HG03565 (cell line): Measurements from ENCODE around the gene H6PD.

ENCODE experiments used
- ATAC-seq: cut with Tn5 transposase; IDR thresholded peaks from one replicate; pipeline ENCODE4 v1.9.1; 2021; ENCODE audit warnings: mild to moderate bottlenecking, moderate library complexity; ENCODE audit not compliant: unreplicated experiment

Gene H6PD

DNA sequence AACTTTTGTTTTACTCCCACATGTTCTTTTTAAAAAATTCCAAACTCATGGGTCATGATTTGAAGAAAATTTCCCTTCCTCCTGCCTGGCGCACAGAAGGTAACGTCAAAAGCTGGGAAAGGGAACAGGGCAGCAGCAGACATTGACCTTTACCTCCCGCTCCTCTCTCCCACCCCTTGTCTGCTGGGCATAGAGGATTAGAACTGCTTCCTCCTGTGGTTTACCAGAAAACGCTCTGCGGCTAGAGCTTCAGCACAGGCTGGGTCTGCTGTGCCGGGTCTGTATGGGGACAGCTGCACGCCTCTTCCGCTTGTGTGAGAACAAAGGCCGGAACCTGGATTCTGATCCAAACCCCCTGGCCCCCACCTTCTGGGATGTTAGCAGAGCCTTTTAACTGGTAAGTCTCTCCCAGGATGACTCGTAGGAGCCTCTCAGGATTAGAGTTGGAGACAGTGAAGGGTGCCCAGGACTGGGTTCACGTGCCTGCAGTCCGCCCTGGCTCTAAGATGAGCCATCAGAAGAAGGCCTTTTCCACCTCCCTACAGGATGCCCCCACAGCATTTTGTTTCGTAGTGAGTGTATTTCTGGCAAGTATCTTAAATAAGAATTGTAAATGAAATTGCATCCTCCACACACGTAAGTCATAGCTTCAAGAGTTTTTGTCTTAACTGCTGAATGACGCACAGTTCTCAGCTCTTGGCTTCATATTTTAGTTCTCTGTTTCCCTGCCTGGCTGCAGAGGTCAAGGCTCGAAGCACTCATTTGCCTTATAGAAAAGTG is 5.2 kb downstream of the H6PD start:
- ATAC-seq, result no peak

DNA sequence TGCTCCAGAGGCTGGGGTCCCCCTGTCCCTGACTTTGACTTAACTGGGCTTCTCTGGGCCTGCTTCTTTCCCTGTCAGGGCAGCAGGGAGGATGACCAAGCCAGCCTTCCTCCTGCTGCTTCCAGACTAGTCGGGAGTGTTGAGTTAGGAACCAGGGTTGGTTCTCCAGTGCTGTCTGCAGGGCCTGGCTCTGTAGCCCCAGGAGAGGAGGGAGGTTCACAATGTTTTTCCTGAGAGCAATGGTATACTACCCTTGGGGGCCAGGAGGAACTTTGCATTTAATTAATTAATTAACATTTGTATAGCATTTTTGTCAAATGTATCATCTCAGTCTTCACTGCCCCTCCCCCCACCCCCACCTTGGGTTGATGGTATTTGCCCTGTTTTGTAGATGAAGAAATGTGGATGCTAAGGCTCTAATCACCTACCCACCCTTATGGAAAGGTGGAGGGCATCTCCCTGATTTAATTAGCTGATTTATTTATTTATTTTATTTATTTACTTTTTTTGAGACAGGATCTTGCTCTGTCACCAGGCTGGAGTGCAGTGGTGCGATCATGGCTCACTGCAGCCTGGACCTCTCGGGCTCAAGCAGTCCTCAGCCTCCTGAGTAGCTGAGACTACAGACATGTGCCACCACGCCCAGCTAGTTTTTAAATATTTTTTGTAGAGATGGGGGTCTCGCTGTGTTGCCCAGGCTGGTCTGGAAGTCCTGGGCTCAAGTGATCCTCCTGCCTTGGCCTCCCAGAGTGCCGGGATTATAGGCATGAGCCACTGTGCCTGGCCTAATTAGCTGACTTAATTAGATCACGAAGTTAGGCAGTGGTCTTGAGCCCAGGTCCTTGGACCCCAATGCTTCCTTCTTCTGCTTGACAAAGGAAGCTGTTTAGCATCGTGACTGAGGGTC is 6.6 kb downstream of the H6PD start:
- no peak for ATAC-seq

- ATAC-seq, result no peak
These were observed 7.3 kb downstream of the H6PD start for GRCh38 chr1:9241891-9242290.

DNA sequence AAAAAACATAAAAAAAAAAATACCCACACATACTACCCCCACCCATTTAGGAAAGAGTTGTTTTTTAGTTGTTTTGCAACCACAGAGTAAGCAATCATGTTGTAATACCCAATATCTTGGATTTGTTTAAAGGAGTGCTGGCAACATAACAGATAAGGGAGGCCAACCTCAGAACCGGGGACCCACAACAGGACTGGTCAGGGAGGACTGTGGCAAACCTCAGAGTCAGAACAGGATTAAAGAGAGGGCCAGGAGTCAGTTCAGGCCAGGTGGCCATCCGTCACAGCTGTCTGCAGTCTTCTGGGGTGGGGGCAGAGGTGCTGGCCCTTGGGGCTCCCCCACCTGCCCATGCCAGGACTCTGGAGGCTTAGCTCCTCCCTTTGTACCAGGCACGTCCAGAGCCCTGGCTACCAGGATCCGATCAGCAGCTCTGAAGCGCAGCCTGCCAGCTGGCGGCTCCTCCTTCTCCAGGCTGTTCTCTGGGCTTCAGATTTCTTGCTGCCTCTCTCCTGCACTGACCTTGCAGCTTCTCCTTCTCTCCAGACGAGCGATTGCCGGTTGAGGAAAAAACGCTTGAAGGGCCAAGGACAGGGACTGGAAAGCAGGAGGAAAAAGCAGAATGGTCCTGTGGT is 7.9 kb downstream of the H6PD start:
- ATAC-seq, result no peak

DNA sequence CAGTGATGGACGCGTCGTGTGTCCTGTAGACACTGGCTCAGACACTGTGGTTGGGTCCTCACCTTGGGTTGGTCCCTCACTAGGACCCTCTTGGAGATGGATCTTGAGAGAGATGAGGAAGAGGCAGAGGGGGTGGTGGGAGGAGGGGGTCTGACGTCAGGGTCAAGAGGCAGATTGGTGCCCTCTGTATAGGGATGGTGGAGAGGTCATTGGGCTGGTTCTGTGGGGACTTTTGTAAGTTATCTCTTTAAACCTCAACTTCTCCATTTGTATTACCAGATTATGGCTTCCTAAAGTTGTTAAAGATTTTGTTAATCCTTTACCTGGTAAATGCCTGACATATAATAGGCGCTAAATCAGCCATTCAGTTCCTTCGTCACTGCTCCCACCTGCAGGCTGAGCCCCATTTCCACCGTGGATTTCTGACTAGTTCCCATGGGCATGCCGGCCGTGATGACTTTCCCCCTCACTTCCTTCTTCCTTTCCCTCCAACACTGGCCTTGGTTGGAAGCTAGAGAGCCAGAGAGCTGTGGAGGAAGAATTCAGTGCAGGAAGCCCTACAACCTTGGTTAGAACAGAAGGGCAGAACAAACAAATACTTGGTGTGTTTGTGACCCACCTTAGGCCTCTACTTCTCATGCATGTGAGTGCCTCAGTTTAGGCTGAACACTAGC is 8.6 kb downstream of the H6PD start:
- no peak for ATAC-seq

GRCh38 chr1:9244501-9245229 is 10.1 kb downstream of the H6PD start:
- no peak for ATAC-seq

DNA sequence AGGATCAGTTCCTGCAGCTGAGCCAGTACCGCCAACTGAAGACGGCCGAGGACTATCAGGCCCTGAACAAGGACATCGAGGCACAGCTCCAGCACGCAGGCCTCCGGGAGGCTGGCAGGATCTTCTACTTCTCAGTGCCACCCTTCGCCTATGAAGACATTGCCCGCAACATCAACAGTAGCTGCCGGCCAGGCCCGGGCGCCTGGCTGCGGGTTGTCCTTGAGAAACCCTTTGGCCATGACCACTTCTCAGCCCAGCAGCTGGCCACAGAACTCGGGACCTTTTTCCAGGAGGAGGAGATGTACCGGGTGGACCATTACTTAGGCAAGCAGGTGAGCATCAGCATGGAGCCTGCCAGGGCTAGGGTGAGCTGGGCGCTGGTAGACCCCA is 10.7 kb downstream of the H6PD start:
- ATAC-seq, result no peak

DNA sequence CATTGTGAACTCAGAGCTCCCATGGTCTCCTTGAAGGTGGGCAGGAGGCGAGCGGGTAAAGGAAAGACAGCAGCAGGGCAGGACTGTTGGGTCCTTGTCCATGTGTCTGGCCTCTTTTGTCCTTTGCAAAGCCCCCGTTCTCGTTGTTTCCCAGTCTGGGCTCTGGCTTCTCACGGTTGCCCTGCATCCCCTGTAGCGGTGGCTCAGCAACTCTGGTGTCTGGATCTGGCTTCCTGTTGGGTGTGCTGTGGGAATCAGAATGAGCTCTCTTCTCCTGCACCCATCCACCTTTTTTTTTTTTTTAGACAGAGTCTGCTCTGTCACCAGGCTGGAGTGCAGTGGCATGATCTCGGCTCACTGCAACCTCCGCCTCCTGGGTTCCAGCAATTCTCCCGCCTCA is 11.1 kb downstream of the H6PD start:
- ATAC-seq, result no peak

GRCh38 chr1:9246215-9246614 is 11.6 kb downstream of the H6PD start:
- no peak for ATAC-seq

DNA sequence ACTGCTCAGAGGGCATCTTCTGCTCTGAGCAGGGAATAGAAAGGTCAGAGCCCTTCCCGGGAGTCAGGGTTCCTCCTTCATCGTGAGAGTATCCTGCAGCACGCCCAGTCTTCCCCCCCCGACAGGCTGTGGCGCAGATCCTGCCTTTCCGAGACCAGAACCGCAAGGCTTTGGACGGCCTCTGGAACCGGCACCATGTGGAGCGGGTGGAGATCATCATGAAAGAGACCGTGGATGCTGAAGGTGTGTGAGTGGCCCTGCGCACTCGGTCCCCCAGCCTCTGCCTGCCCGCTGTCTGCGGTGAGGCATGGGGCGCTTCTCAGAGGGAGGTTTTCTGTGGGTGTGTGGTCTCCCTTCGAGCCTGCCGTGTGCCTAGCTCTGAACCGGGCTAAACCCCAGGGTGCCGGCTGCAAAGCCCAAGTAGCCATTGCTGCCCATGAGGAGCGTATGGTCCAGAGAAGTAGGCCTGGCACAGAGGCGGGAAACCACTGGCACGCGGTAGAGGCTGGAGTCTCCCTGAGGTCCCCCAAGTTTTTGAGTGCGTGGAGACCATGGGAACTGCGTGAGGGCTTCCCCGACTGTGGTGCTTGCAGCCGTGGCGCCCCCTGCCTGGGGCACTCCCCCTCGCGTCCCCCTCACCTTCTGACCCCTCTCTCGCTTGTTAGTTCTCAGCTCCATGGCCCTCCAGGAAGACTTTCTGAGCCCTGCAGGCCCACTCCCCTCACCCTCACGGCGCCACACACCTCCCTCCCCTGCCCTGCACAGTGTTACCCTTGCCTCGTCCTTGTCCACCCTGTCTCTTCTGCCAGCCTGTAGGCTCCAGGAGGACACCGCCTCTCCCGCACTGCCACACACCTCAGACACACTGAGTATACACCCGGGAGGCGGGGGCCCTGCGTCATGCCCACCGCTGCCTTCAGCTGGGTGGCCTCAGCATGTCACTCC is 12.5 kb downstream of the H6PD start:
- ATAC-seq, result no peak

GRCh38 chr1:9247894-9248293 is 13.3 kb downstream of the H6PD start:
- no peak for ATAC-seq

GRCh38 chr1:9248341-9249262 is 14.0 kb downstream of the H6PD start:
- no peak for ATAC-seq

- ATAC-seq, result no peak
These were observed 14.6 kb downstream of the H6PD start for GRCh38 chr1:9249263-9249533.

- ATAC-seq, result no peak
These were observed 15.2 kb downstream of the H6PD start for GRCh38 chr1:9249534-9250410.

DNA sequence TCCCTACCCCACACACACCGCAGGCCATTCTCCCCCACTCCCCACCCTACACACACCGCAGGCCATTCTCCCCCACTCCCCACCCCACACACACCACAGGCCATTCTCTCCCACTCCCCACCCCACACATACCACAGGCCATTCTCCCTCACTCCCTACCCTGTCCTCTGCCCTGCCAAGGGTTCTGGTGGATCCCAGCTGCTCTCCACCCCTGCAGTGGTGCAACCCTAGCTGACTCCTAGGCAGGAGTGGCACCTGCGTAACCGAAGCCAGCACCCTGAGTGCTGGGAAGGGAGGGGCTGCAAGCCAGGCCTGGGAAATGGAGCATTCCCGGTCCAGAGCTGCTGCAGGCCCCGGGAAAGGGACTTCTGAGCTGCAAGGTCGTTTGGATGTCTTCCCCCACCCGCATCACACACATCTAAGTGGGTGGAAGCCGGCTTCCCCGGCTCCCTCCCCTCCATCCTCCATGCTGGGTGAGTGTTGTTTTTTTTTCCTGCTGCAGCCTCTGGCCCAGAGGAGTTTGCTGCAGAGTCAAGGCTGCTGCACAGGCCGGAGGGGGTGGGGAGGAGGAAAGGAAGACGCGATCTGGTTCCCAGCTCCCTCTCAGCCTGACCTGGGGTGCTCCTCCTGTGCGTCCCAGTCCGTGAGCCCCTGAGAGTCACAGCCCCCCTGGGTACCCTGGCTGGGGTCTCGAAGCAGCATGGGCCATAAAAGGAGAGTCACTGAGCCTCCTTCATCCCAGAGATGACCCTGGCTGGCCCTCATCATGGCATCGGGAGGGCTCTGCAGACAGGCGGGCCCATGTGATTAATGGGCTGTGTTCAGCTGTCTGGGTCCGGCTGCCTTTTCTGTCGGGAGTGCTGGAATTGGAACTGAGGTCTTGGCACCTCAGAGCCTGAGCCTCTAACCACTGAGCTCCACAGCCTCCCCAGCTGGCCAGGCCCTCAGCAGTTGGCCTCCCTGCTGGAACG is 16.1 kb downstream of the H6PD start:
- no peak for ATAC-seq

DNA sequence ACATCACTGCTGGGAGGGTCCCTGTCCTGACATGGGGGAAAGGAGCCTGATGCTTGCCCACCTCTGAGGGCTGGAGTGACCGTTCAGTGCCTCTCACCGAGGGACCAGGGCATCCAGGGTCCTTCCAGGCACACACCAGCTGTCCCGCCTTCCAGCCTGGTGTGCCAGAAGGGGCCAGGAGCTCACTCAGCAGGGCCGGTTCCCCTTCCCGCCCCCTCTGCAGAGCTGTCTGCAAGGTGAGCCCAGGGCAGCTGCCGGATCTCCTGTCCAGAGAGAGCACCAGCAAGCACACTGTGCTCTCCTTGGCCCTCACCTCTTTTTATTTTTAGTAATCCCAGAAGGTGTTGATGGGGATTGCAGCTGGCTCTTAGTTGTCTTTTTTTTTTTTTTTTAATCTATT is 16.9 kb downstream of the H6PD start:
- ATAC-seq, result no peak
